HG02885 (cell line): ENCODE data around the gene CLPTM1L.
"Not testable (repeated sequence)": the region's sequence is repeated elsewhere in the genome, so short reads cannot be mapped to it uniquely, and the experiment has no call there.

Experiments used
- ATAC-seq: cut with Tn5 transposase; IDR thresholded peaks from one replicate; pipeline ENCODE4 v1.9.1; 2021; ENCODE audit warnings: mild to moderate bottlenecking; ENCODE audit not compliant: unreplicated experiment, poor library complexity

Gene CLPTM1L

GRCh38 chr5:1330146-1330846, 14.6 kb downstream of the CLPTM1L start:
- no peak for ATAC-seq

- no peak for ATAC-seq
Observed at GRCh38 chr5:1329111-1329579, 15.8 kb downstream of the CLPTM1L start.

- not testable (repeated sequence) for ATAC-seq
Observed at GRCh38 chr5:1328237-1329110, 16.4 kb downstream of the CLPTM1L start.

GRCh38 chr5:1326901-1327756, 17.8 kb downstream of the CLPTM1L start:
- not testable (repeated sequence) for ATAC-seq

DNA sequence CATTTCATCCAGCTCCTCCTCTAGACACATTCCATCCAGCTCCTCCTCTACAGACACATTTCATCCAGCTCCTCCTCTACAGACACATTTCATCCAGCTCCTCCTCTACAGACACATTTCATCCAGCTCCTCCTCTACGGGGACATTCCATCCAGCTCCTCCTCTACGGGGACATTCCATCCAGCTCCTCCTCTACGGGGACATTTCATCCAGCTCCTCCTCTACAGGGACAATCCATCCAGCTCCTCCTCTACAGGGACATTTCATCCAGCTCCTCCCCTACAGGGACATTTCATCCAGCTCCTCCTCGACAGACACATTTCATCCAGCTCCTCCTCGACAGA, 18.4 kb downstream of the CLPTM1L start:
- not testable (repeated sequence) for ATAC-seq

DNA sequence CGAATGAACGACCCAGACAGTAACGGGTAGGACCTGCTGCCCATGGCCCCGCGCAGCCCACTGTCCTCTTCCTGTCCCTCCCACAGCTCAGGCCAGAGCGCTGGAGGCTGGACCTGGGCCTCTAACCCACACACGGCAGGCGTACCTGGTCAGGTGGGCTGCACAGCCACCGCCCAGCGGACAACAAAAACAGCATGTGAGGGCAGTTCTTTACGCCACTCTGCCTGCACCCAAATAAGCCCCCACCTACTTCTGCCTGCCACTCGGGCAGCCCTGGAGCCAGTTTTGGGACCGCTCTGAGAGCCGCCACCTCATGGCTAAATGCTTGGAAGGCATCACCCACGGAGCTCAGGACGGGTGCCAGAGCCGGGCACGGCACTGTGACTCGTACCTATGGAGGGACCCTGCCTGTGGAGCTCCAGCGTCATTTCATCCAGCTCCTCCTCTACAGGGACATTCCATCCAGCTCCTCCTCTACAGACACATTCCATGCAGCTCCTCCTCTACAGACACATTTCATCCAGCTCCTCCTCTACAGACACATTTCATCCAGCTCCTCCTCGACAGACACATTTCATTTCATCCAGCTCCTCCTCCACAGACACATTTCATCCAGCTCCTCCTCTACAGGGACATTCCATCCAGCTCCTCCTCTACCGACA, 18.9 kb downstream of the CLPTM1L start:
- no peak for ATAC-seq

DNA sequence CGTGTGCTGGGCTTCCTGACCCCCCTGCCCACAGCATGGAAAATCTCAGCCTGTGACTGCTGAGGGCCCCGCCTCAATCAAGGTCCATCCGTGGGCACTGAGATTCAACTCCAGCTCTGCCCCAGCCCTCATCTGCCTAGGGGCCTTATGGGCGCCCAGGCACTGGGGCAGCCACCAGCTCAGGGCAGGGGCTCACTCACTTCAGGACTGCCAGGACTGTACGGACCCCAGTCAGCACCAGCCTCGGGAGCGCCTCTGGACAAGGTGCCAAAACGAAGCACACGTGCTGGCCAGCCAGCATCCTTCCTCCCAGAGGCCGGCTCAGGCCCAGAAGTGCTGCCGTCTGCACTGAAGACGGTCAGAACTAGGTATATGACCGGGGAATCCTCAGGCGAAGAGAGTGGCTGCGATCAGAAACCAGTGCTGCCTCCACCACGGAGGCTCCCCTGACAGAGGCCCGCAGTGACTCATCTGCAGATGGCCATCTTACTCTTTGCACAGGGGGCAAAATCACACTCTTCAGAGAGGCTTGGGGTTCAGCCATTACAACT, 19.6 kb downstream of the CLPTM1L start:
- ATAC-seq, result no peak

DNA sequence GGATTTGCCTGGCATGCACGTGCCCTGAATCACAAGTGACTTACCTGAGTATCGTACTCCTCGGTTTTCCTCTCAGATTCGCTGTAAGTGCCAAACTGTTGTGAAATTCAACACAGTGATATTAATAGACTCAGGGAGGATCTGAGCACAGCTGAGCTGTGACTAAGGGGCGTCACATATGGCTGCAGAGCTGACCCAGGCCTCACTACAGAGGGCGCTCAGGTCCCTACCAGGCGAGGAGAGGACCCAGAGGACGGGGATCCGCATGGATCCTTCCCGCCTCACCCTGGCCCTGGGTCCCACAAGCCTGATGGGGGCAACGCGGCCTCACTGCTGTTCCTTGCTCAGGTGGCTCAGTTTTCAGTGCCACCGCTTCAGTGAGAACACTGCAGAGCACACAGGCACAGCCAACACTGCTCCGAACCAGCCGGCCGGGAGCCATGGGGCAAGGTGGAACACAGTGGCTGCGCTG, 20.1 kb downstream of the CLPTM1L start:
- ATAC-seq, result no peak

GRCh38 chr5:1324301-1324700, 20.6 kb downstream of the CLPTM1L start:
- ATAC-seq, result no peak

- ATAC-seq, result no peak
Observed at GRCh38 chr5:1323803-1324173, 21.1 kb downstream of the CLPTM1L start.

DNA sequence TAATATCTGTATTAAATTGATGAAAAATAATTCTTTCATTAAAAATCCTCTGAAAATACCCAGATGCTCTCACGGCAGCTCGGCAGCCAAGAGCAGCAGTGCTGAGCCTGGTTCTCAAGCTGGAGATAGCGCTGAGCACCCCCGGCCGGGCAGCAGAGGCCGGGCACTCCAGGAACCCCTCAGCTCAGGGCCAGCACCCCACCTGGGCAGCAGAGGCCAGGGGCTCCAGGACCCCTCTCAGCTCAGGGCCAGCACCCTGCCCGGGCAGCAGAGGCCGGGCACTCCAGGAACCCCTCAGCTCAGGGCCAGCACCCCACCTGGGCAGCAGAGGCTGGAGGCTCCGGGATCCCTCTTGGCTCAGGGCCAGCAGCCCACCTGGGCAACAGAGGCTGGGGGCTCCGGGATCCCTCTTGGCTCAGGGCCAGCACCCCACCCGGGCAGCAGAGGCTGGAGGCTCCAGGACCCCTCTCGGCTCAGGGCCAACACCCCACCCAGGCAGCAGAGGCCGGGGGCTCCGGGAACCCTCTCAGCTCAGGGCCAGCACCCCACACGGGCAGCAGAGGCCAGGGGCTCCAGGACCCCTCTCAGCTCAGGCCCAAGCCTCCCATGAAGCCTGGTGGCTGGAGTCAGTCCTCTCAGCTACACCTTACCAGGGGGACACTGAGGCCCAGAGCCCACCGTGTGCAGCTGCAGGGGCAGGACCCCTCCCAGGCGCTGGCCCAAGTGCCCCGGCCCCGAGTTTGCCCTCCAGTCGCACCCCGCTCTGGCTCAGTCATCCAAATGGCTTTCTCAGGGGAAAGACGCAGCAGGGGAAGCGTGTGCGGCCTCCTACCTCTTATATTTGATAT, 21.7 kb downstream of the CLPTM1L start:
- ATAC-seq, result no peak

- ATAC-seq, result no peak
Observed at GRCh38 chr5:1322036-1322900, 22.6 kb downstream of the CLPTM1L start.

GRCh38 chr5:1321576-1321975, 23.3 kb downstream of the CLPTM1L start:
- ATAC-seq, result no peak

GRCh38 chr5:1320436-1321344, 24.2 kb downstream of the CLPTM1L start:
- no peak for ATAC-seq

DNA sequence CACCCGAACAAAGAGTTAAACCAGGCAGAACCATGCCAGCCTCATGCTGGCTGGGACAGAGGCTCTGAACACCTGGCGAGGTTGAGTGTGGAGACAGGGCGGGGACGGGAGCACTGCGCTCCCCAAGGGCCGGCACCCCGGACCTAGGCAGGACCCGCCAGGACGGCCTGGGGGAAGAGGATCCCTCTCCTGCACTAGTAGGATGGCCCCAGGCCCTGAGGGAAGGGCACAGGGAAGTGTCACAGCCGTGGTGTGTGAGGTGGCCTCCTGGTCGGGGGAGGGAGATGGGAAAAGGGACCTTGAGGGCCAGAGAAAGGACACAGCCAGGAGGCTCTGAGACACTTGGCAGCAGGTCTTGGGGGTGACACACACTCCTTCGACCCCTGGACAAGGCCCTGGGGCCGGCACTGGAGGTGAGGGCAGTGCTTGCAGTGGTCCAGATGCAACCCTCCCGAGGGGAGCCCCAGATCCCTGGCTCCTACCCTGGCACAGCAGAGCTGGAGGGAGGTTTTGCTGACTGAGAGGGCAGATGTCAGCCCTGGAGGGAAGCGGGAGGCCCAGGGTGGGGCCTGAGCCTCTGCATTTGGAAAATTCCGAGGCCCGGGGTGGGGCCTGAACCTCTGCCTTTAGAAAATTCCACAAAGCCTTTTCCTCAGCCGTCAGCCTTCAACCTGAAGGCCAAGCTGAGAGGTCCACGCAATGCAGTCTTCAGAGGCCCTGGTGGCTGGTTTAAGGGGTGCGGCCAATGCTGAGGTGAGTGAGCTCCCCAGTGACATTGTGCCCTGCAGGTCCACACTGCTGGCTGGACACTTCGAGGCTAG, 25.3 kb downstream of the CLPTM1L start:
- ATAC-seq, result no peak

DNA sequence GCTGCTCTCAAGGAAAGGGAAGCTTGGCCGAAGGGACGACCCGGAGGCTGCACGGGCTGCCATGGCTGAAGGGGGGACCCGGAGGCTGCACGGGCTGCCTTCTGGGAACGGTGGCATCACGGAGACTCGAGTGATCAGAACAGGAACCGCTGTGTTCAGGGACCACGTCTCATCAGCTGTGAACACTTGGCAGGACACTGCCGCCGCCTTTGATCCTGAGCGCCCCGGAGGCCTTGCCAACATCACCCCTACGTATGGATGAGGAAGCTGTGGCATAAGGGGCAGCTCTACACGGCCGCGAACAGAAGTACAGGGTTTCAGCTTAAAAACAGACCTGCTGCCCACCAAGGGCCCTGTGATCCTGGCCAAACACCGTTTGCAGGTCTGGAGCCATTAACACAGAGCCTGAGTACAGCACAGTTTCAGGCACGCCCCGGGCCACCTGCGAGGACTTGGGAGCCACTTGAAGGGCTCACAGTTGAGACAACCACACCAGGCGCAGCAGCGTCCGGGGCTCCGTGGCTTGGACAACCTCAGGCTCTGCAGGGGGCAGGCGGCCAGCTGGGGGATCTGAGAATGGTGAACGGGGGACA, 26.1 kb downstream of the CLPTM1L start:
- no peak for ATAC-seq
